C4-2B (cell line): Measurements from ENCODE around the gene PTPRD.
"Not testable (repeated sequence)": the region's sequence is repeated elsewhere in the genome, so short reads cannot be mapped to it uniquely, and the experiment has no call there.

Experiments used
- CTCF ChIP-seq: fragments of 450-650 bp; conservative IDR thresholded peaks from 2 replicates; pipeline ENCODE4 v1.5.1; 2017; ENCODE audit warnings: mild to moderate bottlenecking
- ZFX ChIP-seq: fragments of 450-650 bp; IDR thresholded peaks from 2 replicates; pipeline ENCODE4 v1.6.1; 2017

- not testable (repeated sequence) for TF ChIP-seq CTCF, ZFX
Observed at GRCh38 chr9:8697565-8697964, 1915.2 kb downstream of the PTPRD start.
